SU-DHL-6 (cell line): Measurements from ENCODE around the gene HNRNPU.
A peak's percentile ranks its signal among the peaks of the same experiment; 100 is the strongest.

Source experiments
- H2AFZ ChIP-seq: fragments of 200-600 bp; sonication (generic); 2 replicates; pipeline ENCODE4 v1.6.1; 2014; ENCODE audit warnings: low read depth, mild to moderate bottlenecking, moderate library complexity, mixed read lengths, antibody characterized with exemption, low read length; ENCODE audit not compliant: severe bottlenecking
- H3F3A ChIP-seq: fragments of 200-600 bp; shearing (Covaris generic); 2 replicates; pipeline ENCODE4 v1.6.0; 2016; ENCODE audit warnings: antibody characterized with exemption, mild to moderate bottlenecking; ENCODE audit not compliant: insufficient read depth
- H3K27ac ChIP-seq: fragments of 200-600 bp; sonication (generic); 2 replicates; pipeline ENCODE4 v1.5.1; 2016; ENCODE audit warnings: low read depth, mild to moderate bottlenecking, low read length, moderate library complexity, mixed read lengths
- H3K27me3 ChIP-seq: fragments of 200-600 bp; sonication (generic), shearing (Covaris generic); 2 replicates; pipeline ENCODE4 v1.6.0; 2014; ENCODE audit warnings: mild to moderate bottlenecking, low read length
- H3K36me3 ChIP-seq: fragments of 200-600 bp; sonication (generic); 2 replicates; pipeline ENCODE4 v1.6.1; 2014; ENCODE audit warnings: mild to moderate bottlenecking, low read length, mixed read lengths
- H3K4me2 ChIP-seq: fragments of 300-600, 200-600 bp; shearing (Covaris generic), sonication (generic); 2 replicates; pipeline ENCODE4 v1.6.0; 2014; ENCODE audit warnings: low read length, low read depth, mild to moderate bottlenecking; ENCODE audit not compliant: poor library complexity, severe bottlenecking
- H3K4me3 ChIP-seq: fragments of 200-600 bp; sonication (generic); 2 replicates; pipeline ENCODE4 v1.5.1; 2014; ENCODE audit warnings: antibody characterized with exemption, low read length, mild to moderate bottlenecking, mixed read lengths; ENCODE audit not compliant: insufficient read depth, poor library complexity, severe bottlenecking
- H3K79me2 ChIP-seq: fragments of 200-600 bp; sonication (generic); 2 replicates; pipeline ENCODE4 v1.6.1; 2014; ENCODE audit warnings: mild to moderate bottlenecking, low read length, moderate library complexity; ENCODE audit not compliant: insufficient read depth
- H3K9ac ChIP-seq: fragments of 200-600 bp; sonication (generic); 2 replicates; pipeline ENCODE4 v1.7.0; 2014; ENCODE audit warnings: mild to moderate bottlenecking, low read length
- H3K9me2 ChIP-seq: fragments of 200-600 bp; sonication (generic); replicated peaks from 2 replicates; pipeline ENCODE4 v1.6.1; 2014; ENCODE audit warnings: low read length; ENCODE audit not compliant: insufficient read depth
- H3K9me3 ChIP-seq: fragments of 200-600 bp; sonication (generic); 2 replicates; pipeline ENCODE4 v1.6.1; 2014; ENCODE audit warnings: low read length, mixed read lengths; ENCODE audit not compliant: insufficient read depth
- H4K20me1 ChIP-seq: fragments of 200-600 bp; sonication (generic); 2 replicates; pipeline ENCODE4 v1.6.1; 2014; ENCODE audit warnings: low read depth, mild to moderate bottlenecking, antibody characterized with exemption, low read length, moderate library complexity, mixed read lengths
- EZH2phosphoT487 ChIP-seq: fragments of 200-600 bp; sonication (generic), shearing (Covaris generic); conservative IDR thresholded peaks from 2 replicates; pipeline ENCODE4 v1.6.1; 2018; ENCODE audit warnings: mild to moderate bottlenecking, antibody characterized with exemption, low read length, moderate library complexity, mixed read lengths
- TF ChIP-seq, protein P1 (sequence below): fragments of 200-600 bp; sonication (generic); IDR thresholded peaks from one replicate; pipeline ENCODE4 v1.5.1; 2017; ENCODE audit warnings: antibody characterized with exemption, mild to moderate bottlenecking, low read length, moderate library complexity; ENCODE audit not compliant: insufficient read depth, poor library complexity, severe bottlenecking

The HNRNPU gene

DNA sequence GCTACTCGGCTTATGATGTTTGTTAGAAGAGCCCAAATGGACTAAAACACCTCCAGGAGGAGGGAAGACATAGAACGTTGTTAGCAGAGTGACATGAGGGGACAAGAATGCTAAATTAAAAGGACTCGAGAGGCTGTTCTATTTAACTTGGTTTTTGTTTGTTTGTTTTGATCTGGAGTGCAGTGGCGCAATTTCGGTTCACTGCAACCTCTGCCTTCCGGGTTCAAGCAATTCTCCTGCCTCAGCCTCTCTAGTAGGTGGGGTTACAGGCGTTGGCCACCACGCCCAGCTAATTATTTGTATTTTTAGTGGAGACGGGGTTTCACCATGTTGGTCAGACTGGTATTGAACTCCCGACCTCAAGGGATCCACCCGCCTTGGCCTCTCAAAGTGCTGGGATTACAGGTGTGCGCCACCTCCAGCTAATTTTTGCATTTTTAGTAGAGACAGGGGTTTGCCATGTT is 5.1 kb upstream of the HNRNPU start:
- no peaks in the 10 kb centered on the region for H3K79me2 ChIP-seq
- H2AFZ ChIP-seq, result no peak overlapping the region
- H3K9me2 ChIP-seq, result no peaks in the 10 kb centered on the region
- H4K20me1 ChIP-seq, result no peaks in the 10 kb centered on the region
- 0 out of 2 replicates have a peak, but pooled peaks cover 13% of the 10 kb centered on the region for H3F3A ChIP-seq
- no peaks in the 10 kb centered on the region for H3K9me3 ChIP-seq
- no peak for TF ChIP-seq EZH2phosphoT487
- TF ChIP-seq, protein P1, sequence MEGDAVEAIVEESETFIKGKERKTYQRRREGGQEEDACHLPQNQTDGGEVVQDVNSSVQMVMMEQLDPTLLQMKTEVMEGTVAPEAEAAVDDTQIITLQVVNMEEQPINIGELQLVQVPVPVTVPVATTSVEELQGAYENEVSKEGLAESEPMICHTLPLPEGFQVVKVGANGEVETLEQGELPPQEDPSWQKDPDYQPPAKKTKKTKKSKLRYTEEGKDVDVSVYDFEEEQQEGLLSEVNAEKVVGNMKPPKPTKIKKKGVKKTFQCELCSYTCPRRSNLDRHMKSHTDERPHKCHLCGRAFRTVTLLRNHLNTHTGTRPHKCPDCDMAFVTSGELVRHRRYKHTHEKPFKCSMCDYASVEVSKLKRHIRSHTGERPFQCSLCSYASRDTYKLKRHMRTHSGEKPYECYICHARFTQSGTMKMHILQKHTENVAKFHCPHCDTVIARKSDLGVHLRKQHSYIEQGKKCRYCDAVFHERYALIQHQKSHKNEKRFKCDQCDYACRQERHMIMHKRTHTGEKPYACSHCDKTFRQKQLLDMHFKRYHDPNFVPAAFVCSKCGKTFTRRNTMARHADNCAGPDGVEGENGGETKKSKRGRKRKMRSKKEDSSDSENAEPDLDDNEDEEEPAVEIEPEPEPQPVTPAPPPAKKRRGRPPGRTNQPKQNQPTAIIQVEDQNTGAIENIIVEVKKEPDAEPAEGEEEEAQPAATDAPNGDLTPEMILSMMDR, result no peak
- H3K4me2 ChIP-seq, result no peak overlapping the region
- H3K27me3 ChIP-seq, result no peaks in the 10 kb centered on the region
- H3K36me3 ChIP-seq, result no peaks in the 10 kb centered on the region
- no peak overlapping the region for H3K4me3 ChIP-seq
- H3K27ac ChIP-seq, result no peak overlapping the region
- no peak overlapping the region for H3K9ac ChIP-seq

- Histone ChIP-seq H4K20me1 (no peaks in the 10 kb centered on the region), H3K27ac (no peak overlapping the region), H3K9ac (no peak overlapping the region), H3K4me3 (no peak overlapping the region), H3F3A (0 out of 2 replicates have a peak, but pooled peaks cover 13% of the 10 kb centered on the region), H3K36me3 (no peaks in the 10 kb centered on the region; the same call in 1 of the 2 replicates), H3K27me3 (no peaks in the 10 kb centered on the region), H3K79me2 (peaks cover 6% of the 10 kb centered on the region), H3K9me2 (no peaks in the 10 kb centered on the region), H3K9me3 (no peaks in the 10 kb centered on the region), H2AFZ (no peak overlapping the region), H3K4me2 (no peak overlapping the region)
- TF ChIP-seq, protein P1, result no peak
Measured at GRCh38 chr1:244868484-244869363, 4.4 kb upstream of the HNRNPU start.

DNA sequence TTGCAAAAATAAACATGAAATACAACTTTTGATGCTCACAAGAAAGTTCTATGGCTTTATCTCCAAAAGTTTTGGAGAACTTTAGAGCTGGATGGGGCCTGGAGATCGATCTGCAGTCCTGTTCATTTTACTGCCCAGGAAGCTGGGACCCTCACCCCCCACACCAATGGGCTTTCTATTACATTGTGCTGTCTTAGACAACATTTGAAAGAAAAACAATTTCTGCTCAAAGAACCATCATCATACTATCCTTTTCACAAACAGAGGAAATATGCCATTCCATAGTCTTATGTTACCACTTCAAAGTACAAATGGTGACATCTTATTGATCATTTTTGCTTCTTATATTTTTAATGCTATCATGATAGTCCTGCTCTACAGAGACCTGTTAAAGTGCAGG is 2.0 kb upstream of the HNRNPU start:
- H3K27ac ChIP-seq, result no peak overlapping the region
- H3F3A ChIP-seq, result peaks cover 27% of the 10 kb centered on the region; the same call in 1 of the 2 replicates
- peak overlapping the region; percentile 15; the same call in 1 of the 2 replicates for H3K9ac ChIP-seq
- no peaks in the 10 kb centered on the region for H3K9me2 ChIP-seq
- H3K4me3 ChIP-seq, result no peak overlapping the region
- H3K36me3 ChIP-seq, result peaks cover 14% of the 10 kb centered on the region
- no peak for TF ChIP-seq EZH2phosphoT487
- TF ChIP-seq, protein P1, result no peak
- peaks cover 29% of the 10 kb centered on the region for H3K79me2 ChIP-seq
- H3K4me2 ChIP-seq, result no peak overlapping the region
- H4K20me1 ChIP-seq, result peaks cover 14% of the 10 kb centered on the region
- H2AFZ ChIP-seq, result peak overlapping the region; percentile 8
- no peaks in the 10 kb centered on the region for H3K9me3 ChIP-seq
- no peaks in the 10 kb centered on the region for H3K27me3 ChIP-seq
